Liver (tissue), 9 donors: ENCODE data around the gene SH2D4B. TPM values are rescaled to one million over a fixed set of nuclear protein-coding genes. Genes with fewer than 3 reads are reported as not detected.

Source experiments
- DNase-seq: peaks from one replicate; pipeline ENCODE4 v3.0.0-alpha.2; 2017; ENCODE audit warnings: low spot score
- H3K27ac ChIP-seq, 2 donors: one replicate each; pipeline ENCODE4 v1.7.0; 2013; ENCODE audit warnings: inconsistent platforms in 2 of 2, low read length in 2 of 2, control low read depth in 1 of 2, low read depth in 1 of 2, mild to moderate bottlenecking in 1 of 2
- H3K27me3 ChIP-seq, 4 donors: one replicate each; pipeline versions ENCODE4 v1.6.1 to v1.7.0; 2013; ENCODE audit warnings: low read length in 3 of 4, inconsistent platforms in 1 of 4, mild to moderate bottlenecking in 1 of 4, moderate library complexity in 1 of 4; ENCODE audit not compliant: control insufficient read depth in 4 of 4, insufficient read depth in 4 of 4
- H3K36me3 ChIP-seq, 4 donors: one replicate each; pipeline versions ENCODE4 v1.6.1 to v1.7.0; 2013; ENCODE audit warnings: low read length in 3 of 4, mild to moderate bottlenecking in 3 of 4, low read depth in 1 of 4, moderate library complexity in 1 of 4; ENCODE audit not compliant: control insufficient read depth in 4 of 4, insufficient read depth in 3 of 4
- H3K4me1 ChIP-seq, 4 donors: one replicate each; pipeline versions ENCODE4 v1.6.1 to v1.7.0; 2013; ENCODE audit warnings: low read length in 3 of 4, mild to moderate bottlenecking in 3 of 4, moderate library complexity in 1 of 4; ENCODE audit not compliant: control insufficient read depth in 4 of 4, insufficient read depth in 4 of 4
- H3K4me3 ChIP-seq, 3 donors: one replicate each; pipeline versions ENCODE4 v1.6.1 to v1.7.0; 2013; ENCODE audit warnings: low read length in 3 of 3, control low read depth in 1 of 3, low read depth in 1 of 3, mild to moderate bottlenecking in 1 of 3
- H3K9ac ChIP-seq, 2 donors: one replicate each; pipeline ENCODE4 v1.7.0; 2013; ENCODE audit warnings: low read length in 2 of 2, mild to moderate bottlenecking in 2 of 2, moderate library complexity in 2 of 2, control low read depth in 1 of 2, low read depth in 1 of 2
- H3K9me3 ChIP-seq, 4 donors: one replicate each; pipeline versions ENCODE4 v1.6.1 to v1.7.0; 2013; ENCODE audit warnings: low read length in 3 of 4; ENCODE audit not compliant: control insufficient read depth in 4 of 4
- ATF3 ChIP-seq: IDR thresholded peaks from 2 replicates; pipeline ENCODE4 v1.6.1; 2016; ENCODE audit warnings: antibody characterized with exemption
- CTCF ChIP-seq: fragments of 150-350 bp; IDR thresholded peaks from 2 replicates; pipeline ENCODE4 v1.5.1; 2017; ENCODE audit warnings: improper control_type of control experiment, low read depth, low read length; ENCODE audit not compliant: missing input control
- EGR1 ChIP-seq, 2 donors: IDR thresholded peaks; 2 replicates each; pipeline ENCODE4 v1.6.1; 2016 to 2018; ENCODE audit warnings: antibody characterized with exemption in 2 of 2, low read depth in 2 of 2
- FOXA1 ChIP-seq: IDR thresholded peaks from 2 replicates; pipeline ENCODE4 v1.6.1; 2016; ENCODE audit warnings: antibody characterized with exemption
- FOXA2 ChIP-seq: IDR thresholded peaks from 2 replicates; pipeline ENCODE4 v1.6.1; 2016; ENCODE audit warnings: antibody characterized with exemption
- GABPA ChIP-seq, 2 donors: IDR thresholded peaks in 1 of 2; conservative IDR thresholded peaks in 1 of 2; 2 replicates each; pipeline ENCODE4 v1.6.1; 2016; ENCODE audit warnings: antibody characterized with exemption in 2 of 2, mild to moderate bottlenecking in 1 of 2, moderate library complexity in 1 of 2
- HNF4A ChIP-seq, 2 donors: conservative IDR thresholded peaks; 2 replicates each; pipeline ENCODE4 v1.6.1; 2016; ENCODE audit warnings: antibody characterized with exemption in 2 of 2, mild to moderate bottlenecking in 2 of 2
- HNF4G ChIP-seq: IDR thresholded peaks from 2 replicates; pipeline ENCODE4 v1.6.1; 2016; ENCODE audit warnings: antibody characterized with exemption
- JUND ChIP-seq, 2 donors: IDR thresholded peaks; 2 replicates each; pipeline ENCODE4 v1.6.1; 2016; ENCODE audit warnings: antibody characterized with exemption in 2 of 2
- MAX ChIP-seq: IDR thresholded peaks from 2 replicates; pipeline ENCODE4 v1.6.1; 2016; ENCODE audit warnings: antibody characterized with exemption
- NR2F2 ChIP-seq: IDR thresholded peaks from 2 replicates; pipeline ENCODE4 v1.6.1; 2016; ENCODE audit warnings: antibody characterized with exemption
- RAD21 ChIP-seq, 2 donors: IDR thresholded peaks; 2 replicates each; pipeline ENCODE4 v1.6.1; 2016; ENCODE audit warnings: antibody characterized with exemption in 2 of 2, mild to moderate bottlenecking in 2 of 2
- REST ChIP-seq: IDR thresholded peaks from 2 replicates; pipeline ENCODE4 v1.6.1; 2016; ENCODE audit warnings: antibody characterized with exemption, mild to moderate bottlenecking
- SP1 ChIP-seq: IDR thresholded peaks from 2 replicates; pipeline ENCODE4 v1.6.1; 2018; ENCODE audit warnings: antibody characterized with exemption, mild to moderate bottlenecking
- TAF1 ChIP-seq: conservative IDR thresholded peaks from 2 replicates; pipeline ENCODE4 v1.6.1; 2016; ENCODE audit warnings: antibody characterized with exemption, mild to moderate bottlenecking
- YY1 ChIP-seq: IDR thresholded peaks from 2 replicates; pipeline ENCODE4 v1.6.1; 2016; ENCODE audit warnings: antibody characterized with exemption, mild to moderate bottlenecking
- ZBTB33 ChIP-seq: IDR thresholded peaks from 2 replicates; pipeline ENCODE4 v1.6.1; 2016; ENCODE audit warnings: antibody characterized with exemption
- WGBS: extraction: QIAGEN DNeasy Blood & Tissue Kit; methylation state at CpG from one replicate; pipeline ENCODE4 v1.1.7; 2013; 5-methylcytosine and 5-hydroxymethylcytosine counted together
- polyA plus RNA-seq, 2 donors: library from polyadenylated mRNA; stranded (reverse) in 1 of 2; unstranded in 1 of 2; fragments of 200-250 nt in 1 of 2; fragments of >200 nt in 1 of 2; fragmentation: Nextera tagmentation in 1 of 2; extraction: Ambion mirVana in 1 of 2; gene quantifications; one replicate each; pipeline versions ENCODE4 v1.2.1 to v1.2.3, GENCODE V29; 2013 to 2015
- total RNA-seq, 2 donors: library from RNA; depleted of rRNA; stranded (reverse); fragments of >200 nt; gene quantifications; one replicate each; pipeline ENCODE4 v1.2.3, GENCODE V29; 2014
- donor health status: healthy.
- donor health status: healthy.
- donor health status: healthy.
- donor health status: healthy.
- donor health status: healthy.

Gene SH2D4B
- total and polyA plus RNA-seq, 4 donors = 0.19 TPM; not detected in 3

GRCh38 chr10:80633910-80634309, 96.2 kb downstream of the SH2D4B start:
- H3K36me3 ChIP-seq = no peaks in the 10 kb centered on the region
- no peaks in the 10 kb centered on the region for H3K9me3 ChIP-seq
- 84% methylated on average over 7 of the region's 7 CpGs for WGBS
- no peak overlapping the region for H3K9ac ChIP-seq
- H3K27ac ChIP-seq = no peak overlapping the region
- TF ChIP-seq NR2F2 (no peak), REST (no peak), HNF4A (conservative IDR thresholded peaks at IDR 0.05) (no peak), ATF3 (no peak), FOXA1 (no peak), MAX (no peak), RAD21 (IDR thresholded peaks at IDR 0.05) (no peak), FOXA2 (no peak), EGR1 (IDR thresholded peaks at IDR 0.05; ENCODE audit: low read depth in 2 of 2) (no peak), SP1 (no peak), HNF4G (no peak), YY1 (no peak), JUND (IDR thresholded peaks at IDR 0.05) (no peak), CTCF (no peak), GABPA (IDR thresholded peaks at IDR 0.05 in 1 of 2, conservative IDR thresholded peaks at IDR 0.05 in 1 of 2) (no peak), ZBTB33 (no peak), TAF1 (no peak)
- no peaks in the 10 kb centered on the region for H3K27me3 ChIP-seq
- no peak overlapping the region for H3K4me3 ChIP-seq
- DNase-seq = no peak
- no peaks in the 10 kb centered on the region for H3K4me1 ChIP-seq

- no peak overlapping the region for H3K27ac ChIP-seq
- no peak for DNase-seq
- 87% methylated on average over 5 of the region's 5 CpGs for whole genome bisulfite sequencing
- no peaks in the 10 kb centered on the region for H3K36me3 ChIP-seq
- H3K9ac ChIP-seq = no peak overlapping the region
- peaks cover 0 to 2% (median 0%) of the 10 kb centered on the region in 4 donors for H3K27me3 ChIP-seq
- TF ChIP-seq HNF4A (conservative IDR thresholded peaks at IDR 0.05) (no peak), YY1 (no peak), EGR1 (IDR thresholded peaks at IDR 0.05; ENCODE audit: low read depth in 2 of 2) (no peak), HNF4G (no peak), ZBTB33 (no peak), REST (no peak)
- no peaks in the 10 kb centered on the region for H3K9me3 ChIP-seq
- no peaks in the 10 kb centered on the region for H3K4me1 ChIP-seq
- no peak overlapping the region for H3K4me3 ChIP-seq
These were observed 105.0 kb downstream of the SH2D4B start for GRCh38 chr10:80642661-80643060.
